ENCODE data around the gene SASH1. TPM values are rescaled to one million over a fixed set of nuclear protein-coding genes. Genes with fewer than 3 reads are reported as not detected.
"Not testable (repeated sequence)": the region's sequence is repeated elsewhere in the genome, so short reads cannot be mapped to it uniquely, and the experiment has no call there.

SASH1 gene
- total RNA-seq, 1 experiment from 2014 or later, result 27.4 TPM

- DNase-seq (ENCODE audit: low read depth), result no peak
These were observed 22.4 kb downstream of the SASH1 start for GRCh38 chr6:148365041-148365440.

GRCh38 chr6:148367411-148368024 is 24.9 kb downstream of the SASH1 start:
- DNase-seq (ENCODE audit: low read depth), result peak; percentile 87

- no peak for DNase-seq (ENCODE audit: low read depth)
These were observed 27.5 kb downstream of the SASH1 start for GRCh38 chr6:148370176-148370575.

- DNase-seq (ENCODE audit: low read depth), result no peak
These were observed 31.6 kb downstream of the SASH1 start for GRCh38 chr6:148374040-148374774.

- DNase-seq (ENCODE audit: low read depth), result no peak
These were observed 32.8 kb downstream of the SASH1 start for GRCh38 chr6:148375401-148375800.

- no peak for DNase-seq (ENCODE audit: low read depth)
These were observed 36.8 kb downstream of the SASH1 start for GRCh38 chr6:148379481-148379880.

GRCh38 chr6:148379966-148380713 is 37.5 kb downstream of the SASH1 start:
- peak; percentile 48 for DNase-seq (ENCODE audit: low read depth)

GRCh38 chr6:148382051-148382450 is 39.4 kb downstream of the SASH1 start:
- DNase-seq (ENCODE audit: low read depth), result not testable (repeated sequence)

- DNase-seq (ENCODE audit: low read depth), result no peak
These were observed 40.2 kb downstream of the SASH1 start for GRCh38 chr6:148382861-148383260.

GRCh38 chr6:148383658-148384368 is 41.2 kb downstream of the SASH1 start:
- no peak for DNase-seq (ENCODE audit: low read depth)

GRCh38 chr6:148385379-148385778 is 42.7 kb downstream of the SASH1 start:
- DNase-seq (ENCODE audit: low read depth), result no peak

GRCh38 chr6:148388521-148388920 is 45.9 kb downstream of the SASH1 start:
- no peak for DNase-seq (ENCODE audit: low read depth)

GRCh38 chr6:148389086-148389485 is 46.4 kb downstream of the SASH1 start:
- no peak for DNase-seq (ENCODE audit: low read depth)

GRCh38 chr6:148389917-148390316 is 47.3 kb downstream of the SASH1 start:
- no peak for DNase-seq (ENCODE audit: low read depth)

- DNase-seq (ENCODE audit: low read depth), result not testable (repeated sequence)
These were observed 49.5 kb downstream of the SASH1 start for GRCh38 chr6:148392127-148392526.

- DNase-seq (ENCODE audit: low read depth), result no peak
These were observed 50.0 kb downstream of the SASH1 start for GRCh38 chr6:148392671-148393070.

- no peak for DNase-seq (ENCODE audit: low read depth)
These were observed 53.0 kb downstream of the SASH1 start for GRCh38 chr6:148395583-148396101.

- no peak for DNase-seq (ENCODE audit: low read depth)
These were observed 53.8 kb downstream of the SASH1 start for GRCh38 chr6:148396411-148396810.

- no peak for DNase-seq (ENCODE audit: low read depth)
These were observed 54.3 kb downstream of the SASH1 start for GRCh38 chr6:148396926-148397325.

- no peak for DNase-seq (ENCODE audit: low read depth)
These were observed 55.6 kb downstream of the SASH1 start for GRCh38 chr6:148398244-148398643.

GRCh38 chr6:148398678-148399077 is 56.0 kb downstream of the SASH1 start:
- no peak for DNase-seq (ENCODE audit: low read depth)

GRCh38 chr6:148401571-148401970 is 58.9 kb downstream of the SASH1 start:
- no peak for DNase-seq (ENCODE audit: low read depth)

Data from RPMI7951 (cell line).